D721Med (cell line): ENCODE measurements around the gene MPP4.

Experiments
- DNase-seq: peaks from one replicate; pipeline ENCODE4 v3.0.0; 2011; ENCODE audit warnings: low spot score; ENCODE audit not compliant: insufficient read length
- FAIRE-seq: peaks from 2 replicates; lab custom pipeline; 2011; peaks lifted over from hg19 to GRCh38; lab: Jason Lieb, UNC
- CTCF ChIP-seq: IDR thresholded peaks from 2 replicates; pipeline ENCODE4 v1.5.1; 2012; ENCODE audit warnings: mild to moderate bottlenecking, control low read depth; ENCODE audit not compliant: insufficient read depth; ENCODE audit errors: missing control alignments

MPP4 gene

GRCh38 chr2:201660293-201660895 is 38.0 kb downstream of the MPP4 start:
- FAIRE-seq (peak; percentile 79), DNase-seq (no peak)
- no peak for TF ChIP-seq CTCF

- no peak for DNase-seq
- no peak for FAIRE-seq
- no peak for TF ChIP-seq CTCF
Observed at GRCh38 chr2:201656740-201657139, 41.7 kb downstream of the MPP4 start.

GRCh38 chr2:201656102-201656501 is 42.3 kb downstream of the MPP4 start:
- no peak for TF ChIP-seq CTCF
- no peak for DNase-seq
- no peak for FAIRE-seq

- DNase-seq (no peak), FAIRE-seq (no peak)
- TF ChIP-seq CTCF: no peak
Observed at GRCh38 chr2:201654616-201655384, 43.6 kb downstream of the MPP4 start.

- FAIRE-seq (no peak), DNase-seq (no peak)
- no peak for TF ChIP-seq CTCF
Observed at GRCh38 chr2:201653221-201653620, 45.2 kb downstream of the MPP4 start.

- TF ChIP-seq CTCF: no peak
Observed at GRCh38 chr2:201649442-201649841, 49.0 kb downstream of the MPP4 start.

GRCh38 chr2:201647431-201647830 is 51.0 kb downstream of the MPP4 start:
- no peak for TF ChIP-seq CTCF
- FAIRE-seq: no peak
- DNase-seq: no peak

More at GRCh38 chr2:201649442-201649841, 49.0 kb downstream of the MPP4 start:
- FAIRE-seq (no peak), DNase-seq (no peak)
